Measurements from ENCODE around the gene MED27.

Gene MED27

DNA sequence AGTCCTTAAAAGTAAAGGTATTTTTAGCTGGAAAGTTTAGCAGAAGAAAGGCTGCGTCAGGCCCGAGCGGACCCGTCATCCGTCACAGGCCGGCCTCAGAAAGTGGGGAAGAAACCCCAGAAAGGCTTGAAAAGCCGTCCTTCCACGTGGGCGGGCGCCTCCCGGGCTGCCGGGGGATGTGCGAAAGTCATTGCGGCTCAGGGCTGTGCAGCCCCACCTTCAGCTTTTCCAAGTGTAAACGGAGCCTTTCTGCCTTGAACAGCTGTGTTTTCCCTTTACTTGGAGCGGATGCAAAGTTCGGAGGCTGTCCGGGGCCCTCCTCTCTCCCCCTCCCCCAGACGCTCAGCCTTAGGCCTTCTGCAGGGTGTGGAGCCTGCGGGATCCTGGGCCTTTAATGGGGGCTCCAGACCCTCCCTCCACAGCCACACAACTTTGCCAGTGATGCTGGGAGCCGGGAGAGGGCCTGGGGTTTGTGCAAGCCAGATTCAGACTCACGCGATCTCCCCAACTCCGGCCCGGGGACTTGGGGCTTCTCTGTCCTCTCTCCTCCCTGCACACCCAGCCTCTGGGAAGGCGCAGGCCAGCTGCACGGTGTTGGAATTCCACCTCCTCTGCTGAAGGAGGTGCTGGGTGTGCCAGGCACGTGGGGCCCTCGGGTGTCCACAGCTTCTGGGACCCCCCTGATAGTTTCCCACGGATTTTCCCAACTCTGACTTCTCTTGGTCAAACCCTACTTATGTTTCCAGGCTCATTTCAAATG is 244.3 kb downstream of the MED27 start:
- no peak for DNase-seq (ENCODE audit: low read depth in 1 of 2, low spot score in 1 of 2)
- H3K27me3 ChIP-seq (ENCODE audit: insufficient read depth, poor library complexity, severe bottlenecking) = no peaks in the 10 kb centered on the region
- TF ChIP-seq, protein P1, sequence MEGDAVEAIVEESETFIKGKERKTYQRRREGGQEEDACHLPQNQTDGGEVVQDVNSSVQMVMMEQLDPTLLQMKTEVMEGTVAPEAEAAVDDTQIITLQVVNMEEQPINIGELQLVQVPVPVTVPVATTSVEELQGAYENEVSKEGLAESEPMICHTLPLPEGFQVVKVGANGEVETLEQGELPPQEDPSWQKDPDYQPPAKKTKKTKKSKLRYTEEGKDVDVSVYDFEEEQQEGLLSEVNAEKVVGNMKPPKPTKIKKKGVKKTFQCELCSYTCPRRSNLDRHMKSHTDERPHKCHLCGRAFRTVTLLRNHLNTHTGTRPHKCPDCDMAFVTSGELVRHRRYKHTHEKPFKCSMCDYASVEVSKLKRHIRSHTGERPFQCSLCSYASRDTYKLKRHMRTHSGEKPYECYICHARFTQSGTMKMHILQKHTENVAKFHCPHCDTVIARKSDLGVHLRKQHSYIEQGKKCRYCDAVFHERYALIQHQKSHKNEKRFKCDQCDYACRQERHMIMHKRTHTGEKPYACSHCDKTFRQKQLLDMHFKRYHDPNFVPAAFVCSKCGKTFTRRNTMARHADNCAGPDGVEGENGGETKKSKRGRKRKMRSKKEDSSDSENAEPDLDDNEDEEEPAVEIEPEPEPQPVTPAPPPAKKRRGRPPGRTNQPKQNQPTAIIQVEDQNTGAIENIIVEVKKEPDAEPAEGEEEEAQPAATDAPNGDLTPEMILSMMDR (IDR thresholded peaks at IDR 0.05; ENCODE audit: insufficient read depth, low read length) = no peak
- no peak for TF ChIP-seq POLR2AphosphoS5 (IDR thresholded peaks at IDR 0.05; ENCODE audit: low read depth)
- no peak for TF ChIP-seq SPI1 (IDR thresholded peaks at IDR 0.05; ENCODE audit: borderline replicate concordance, low read depth)
- TF ChIP-seq GABPA (IDR thresholded peaks at IDR 0.05; ENCODE audit: low read depth) = no peak
- TF ChIP-seq, protein P2, sequence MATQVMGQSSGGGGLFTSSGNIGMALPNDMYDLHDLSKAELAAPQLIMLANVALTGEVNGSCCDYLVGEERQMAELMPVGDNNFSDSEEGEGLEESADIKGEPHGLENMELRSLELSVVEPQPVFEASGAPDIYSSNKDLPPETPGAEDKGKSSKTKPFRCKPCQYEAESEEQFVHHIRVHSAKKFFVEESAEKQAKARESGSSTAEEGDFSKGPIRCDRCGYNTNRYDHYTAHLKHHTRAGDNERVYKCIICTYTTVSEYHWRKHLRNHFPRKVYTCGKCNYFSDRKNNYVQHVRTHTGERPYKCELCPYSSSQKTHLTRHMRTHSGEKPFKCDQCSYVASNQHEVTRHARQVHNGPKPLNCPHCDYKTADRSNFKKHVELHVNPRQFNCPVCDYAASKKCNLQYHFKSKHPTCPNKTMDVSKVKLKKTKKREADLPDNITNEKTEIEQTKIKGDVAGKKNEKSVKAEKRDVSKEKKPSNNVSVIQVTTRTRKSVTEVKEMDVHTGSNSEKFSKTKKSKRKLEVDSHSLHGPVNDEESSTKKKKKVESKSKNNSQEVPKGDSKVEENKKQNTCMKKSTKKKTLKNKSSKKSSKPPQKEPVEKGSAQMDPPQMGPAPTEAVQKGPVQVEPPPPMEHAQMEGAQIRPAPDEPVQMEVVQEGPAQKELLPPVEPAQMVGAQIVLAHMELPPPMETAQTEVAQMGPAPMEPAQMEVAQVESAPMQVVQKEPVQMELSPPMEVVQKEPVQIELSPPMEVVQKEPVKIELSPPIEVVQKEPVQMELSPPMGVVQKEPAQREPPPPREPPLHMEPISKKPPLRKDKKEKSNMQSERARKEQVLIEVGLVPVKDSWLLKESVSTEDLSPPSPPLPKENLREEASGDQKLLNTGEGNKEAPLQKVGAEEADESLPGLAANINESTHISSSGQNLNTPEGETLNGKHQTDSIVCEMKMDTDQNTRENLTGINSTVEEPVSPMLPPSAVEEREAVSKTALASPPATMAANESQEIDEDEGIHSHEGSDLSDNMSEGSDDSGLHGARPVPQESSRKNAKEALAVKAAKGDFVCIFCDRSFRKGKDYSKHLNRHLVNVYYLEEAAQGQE (IDR thresholded peaks at IDR 0.05; ENCODE audit: insufficient replicate concordance, low read depth) = no peak
- H3K4me3 ChIP-seq (replicated peaks; ENCODE audit: insufficient read depth, low read length) = no peak overlapping the region
- no peak overlapping the region for H3K27ac ChIP-seq (replicated peaks)

DNA sequence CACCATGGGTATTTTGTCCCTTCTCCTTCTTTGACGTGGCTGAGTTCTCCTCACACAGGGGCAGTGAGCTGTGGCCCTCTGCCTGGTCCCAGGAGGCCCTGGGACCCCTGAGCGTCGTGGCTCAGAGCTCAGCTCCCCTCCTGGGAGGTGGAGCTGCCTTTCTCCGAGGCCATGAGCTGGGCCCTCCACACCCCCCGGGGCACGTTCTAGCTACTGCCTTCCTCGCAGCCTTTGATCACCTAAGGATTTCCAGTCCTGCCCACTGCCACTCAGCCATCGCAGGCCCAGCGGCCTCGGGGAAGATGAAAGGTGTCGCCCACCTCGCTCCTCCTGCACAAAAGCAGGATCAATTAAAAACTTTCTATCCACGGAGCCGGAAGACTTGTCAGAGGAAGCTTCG is 244.9 kb downstream of the MED27 start:
- Histone ChIP-seq H3K4me3 (replicated peaks; ENCODE audit: insufficient read depth, low read length) (no peak overlapping the region), H3K27me3 (ENCODE audit: insufficient read depth, poor library complexity, severe bottlenecking) (no peaks in the 10 kb centered on the region), H3K27ac (replicated peaks) (no peak overlapping the region)
- TF ChIP-seq, protein P2 (IDR thresholded peaks at IDR 0.05; ENCODE audit: insufficient replicate concordance, low read depth) = no peak
- TF ChIP-seq, protein P1 (IDR thresholded peaks at IDR 0.05; ENCODE audit: insufficient read depth, low read length) = no peak
- DNase-seq (ENCODE audit: low read depth in 1 of 2, low spot score in 1 of 2) = no peak

DNA sequence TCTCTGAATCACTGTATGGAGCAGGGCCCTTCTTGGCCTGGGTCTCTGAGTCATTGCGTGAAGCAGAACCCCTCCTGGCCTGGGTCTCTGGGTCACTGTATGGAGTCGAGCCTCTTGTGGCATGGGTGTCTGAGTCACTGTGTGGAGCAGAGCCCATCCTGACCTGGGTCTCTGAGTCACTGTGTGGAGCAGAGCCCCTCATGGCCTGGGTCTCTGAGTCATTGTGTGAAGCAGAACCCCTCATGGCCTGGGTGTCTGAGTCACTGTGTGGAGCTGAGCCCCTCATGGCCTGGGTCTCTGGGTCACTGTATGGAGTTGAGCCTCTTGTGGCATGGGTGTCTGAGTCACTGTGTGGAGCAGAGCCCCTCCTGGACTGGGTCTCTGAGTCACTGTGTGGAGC is 245.8 kb downstream of the MED27 start:
- H3K27me3 ChIP-seq (ENCODE audit: insufficient read depth, poor library complexity, severe bottlenecking) = no peaks in the 10 kb centered on the region
- no peak overlapping the region for H3K4me3 ChIP-seq (replicated peaks; ENCODE audit: insufficient read depth, low read length)
- TF ChIP-seq GABPA (IDR thresholded peaks at IDR 0.05; ENCODE audit: low read depth) = no peak
- TF ChIP-seq, protein P2 (IDR thresholded peaks at IDR 0.05; ENCODE audit: insufficient replicate concordance, low read depth) = no peak
- TF ChIP-seq, protein P1 (IDR thresholded peaks at IDR 0.05; ENCODE audit: insufficient read depth, low read length) = no peak
- TF ChIP-seq POLR2AphosphoS5 (IDR thresholded peaks at IDR 0.05; ENCODE audit: low read depth) = no peak
- no peak for TF ChIP-seq SPI1 (IDR thresholded peaks at IDR 0.05; ENCODE audit: borderline replicate concordance, low read depth)
- no peak for DNase-seq (ENCODE audit: low read depth in 1 of 2, low spot score in 1 of 2)
- H3K27ac ChIP-seq (replicated peaks) = no peak overlapping the region

Data from HL-60 (cell line).